ENCODE measurements around the gene FLAD1. TPM values are rescaled to one million over a fixed set of nuclear protein-coding genes. Genes with fewer than 3 reads are reported as not detected.

Gene FLAD1
- polyA plus RNA-seq, 1 donor = 32.4 TPM

GRCh38 chr1:155037851-155038441, 54.8 kb downstream of the FLAD1 start:
- no peak for DNase-seq

GRCh38 chr1:155038602-155039307, 55.6 kb downstream of the FLAD1 start:
- DNase-seq = no peak

- no peak for DNase-seq
These were observed 56.1 kb downstream of the FLAD1 start for GRCh38 chr1:155039308-155039669.

GRCh38 chr1:155040358-155041093, 57.4 kb downstream of the FLAD1 start:
- DNase-seq = no peak

Other genes starting within 250 kb of the FLAD1 start
- gene KCNN3, start 113.1 kb upstream of the FLAD1 start, polyA plus RNA-seq (ENCODE audit: insufficient read length) = 2.3 TPM
- gene PMVK, start 46.6 kb upstream of the FLAD1 start, polyA plus RNA-seq (ENCODE audit: insufficient read length) = 34.9 TPM
- gene PBXIP1, start 27.2 kb upstream of the FLAD1 start, polyA plus RNA-seq (ENCODE audit: insufficient read length) = 59.6 TPM
- 42.6 TPM for gene PYGO2, start 21.6 kb upstream of the FLAD1 start, polyA plus RNA-seq (ENCODE audit: insufficient read length)
- gene SHC1, start 12.6 kb upstream of the FLAD1 start, polyA plus RNA-seq (ENCODE audit: insufficient read length) = 84.1 TPM
- gene CKS1B, start 8.7 kb upstream of the FLAD1 start, polyA plus RNA-seq (ENCODE audit: insufficient read length) = 110 TPM
- 0.93 TPM for gene LENEP, start 10.2 kb downstream of the FLAD1 start, polyA plus RNA-seq (ENCODE audit: insufficient read length)
- gene ZBTB7B, start 19.5 kb downstream of the FLAD1 start, polyA plus RNA-seq (ENCODE audit: insufficient read length) = 11.5 TPM
- gene DCST2, start 50.4 kb downstream of the FLAD1 start, polyA plus RNA-seq (ENCODE audit: insufficient read length) = 2.5 TPM
- 0.58 TPM for gene DCST1, start 50.5 kb downstream of the FLAD1 start, polyA plus RNA-seq (ENCODE audit: insufficient read length)
- gene ADAM15, start 68.0 kb downstream of the FLAD1 start, polyA plus RNA-seq (ENCODE audit: insufficient read length) = 41.9 TPM
- gene EFNA4, start 80.4 kb downstream of the FLAD1 start, polyA plus RNA-seq (ENCODE audit: insufficient read length) = 20.2 TPM
- gene EFNA3, start 95.5 kb downstream of the FLAD1 start, polyA plus RNA-seq (ENCODE audit: insufficient read length) = 6.1 TPM
- gene EFNA1, start 144.5 kb downstream of the FLAD1 start, polyA plus RNA-seq (ENCODE audit: insufficient read length) = 56.0 TPM
- gene SLC50A1, start 152.5 kb downstream of the FLAD1 start, polyA plus RNA-seq (ENCODE audit: insufficient read length) = 57.8 TPM
- 26.9 TPM for gene DPM3, start 157.2 kb downstream of the FLAD1 start, polyA plus RNA-seq (ENCODE audit: insufficient read length)
- gene KRTCAP2, start 190.0 kb downstream of the FLAD1 start, polyA plus RNA-seq (ENCODE audit: insufficient read length) = 134 TPM
- gene TRIM46, start 190.5 kb downstream of the FLAD1 start, polyA plus RNA-seq (ENCODE audit: insufficient read length) = 4.4 TPM
- 49.6 TPM for gene THBS3, start 224.6 kb downstream of the FLAD1 start, polyA plus RNA-seq (ENCODE audit: insufficient read length)
- 40.7 TPM for gene MTX1, start 225.4 kb downstream of the FLAD1 start, polyA plus RNA-seq (ENCODE audit: insufficient read length)

All from left kidney (tissue), 2 donors.